Measurements from ENCODE around the gene SPDYE3. TPM values are rescaled to one million over a fixed set of nuclear protein-coding genes. Genes with fewer than 3 reads are reported as not detected.
A peak's percentile ranks its signal among the peaks of the same experiment; 100 is the strongest.

SPDYE3 gene
- total and polyA plus RNA-seq, 7 donors: 0.16 TPM; not detected in 6

DNA sequence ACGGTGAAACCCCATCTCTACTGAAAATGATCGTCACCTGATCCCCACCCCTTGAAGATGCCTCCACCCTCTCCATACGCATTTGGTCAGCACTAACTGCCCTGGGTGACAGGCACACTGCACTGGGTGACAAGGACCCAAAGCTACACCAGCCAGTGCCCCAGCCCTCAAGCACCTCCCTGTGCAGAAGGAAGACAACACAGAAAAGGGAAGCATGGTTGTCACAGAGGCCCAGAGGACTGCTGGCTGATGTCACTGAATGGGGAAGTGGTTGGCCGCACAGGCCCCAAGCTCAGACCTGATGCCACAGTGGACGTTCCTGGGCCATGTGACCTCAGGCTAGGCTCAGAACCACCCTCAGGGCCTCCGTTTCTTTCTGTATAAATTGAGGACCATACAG lies 61.6 kb downstream of the SPDYE3 start:
- TF ChIP-seq POLR2AphosphoS5 (IDR thresholded peaks at IDR 0.05) (peak in 3 of 4 donors; percentile 8 to 28 (median 23)), EP300 (IDR thresholded peaks at IDR 0.05) (no peak), POLR2A (IDR thresholded peaks at IDR 0.05) (no peak)
- TF ChIP-seq, protein P1, sequence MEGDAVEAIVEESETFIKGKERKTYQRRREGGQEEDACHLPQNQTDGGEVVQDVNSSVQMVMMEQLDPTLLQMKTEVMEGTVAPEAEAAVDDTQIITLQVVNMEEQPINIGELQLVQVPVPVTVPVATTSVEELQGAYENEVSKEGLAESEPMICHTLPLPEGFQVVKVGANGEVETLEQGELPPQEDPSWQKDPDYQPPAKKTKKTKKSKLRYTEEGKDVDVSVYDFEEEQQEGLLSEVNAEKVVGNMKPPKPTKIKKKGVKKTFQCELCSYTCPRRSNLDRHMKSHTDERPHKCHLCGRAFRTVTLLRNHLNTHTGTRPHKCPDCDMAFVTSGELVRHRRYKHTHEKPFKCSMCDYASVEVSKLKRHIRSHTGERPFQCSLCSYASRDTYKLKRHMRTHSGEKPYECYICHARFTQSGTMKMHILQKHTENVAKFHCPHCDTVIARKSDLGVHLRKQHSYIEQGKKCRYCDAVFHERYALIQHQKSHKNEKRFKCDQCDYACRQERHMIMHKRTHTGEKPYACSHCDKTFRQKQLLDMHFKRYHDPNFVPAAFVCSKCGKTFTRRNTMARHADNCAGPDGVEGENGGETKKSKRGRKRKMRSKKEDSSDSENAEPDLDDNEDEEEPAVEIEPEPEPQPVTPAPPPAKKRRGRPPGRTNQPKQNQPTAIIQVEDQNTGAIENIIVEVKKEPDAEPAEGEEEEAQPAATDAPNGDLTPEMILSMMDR (IDR thresholded peaks at IDR 0.05): no peak
- intact Hi-C loops (cut with DNase I): no loop called here
- Histone ChIP-seq H3K27me3 (no peaks in the 10 kb centered on the region), H3K27ac (peak overlapping the region in 3 of 4 donors; percentile 34 to 65 (median 50)), H3K9me3 (no peaks in the 10 kb centered on the region), H3K36me3 (peaks cover 0 to 15% (median 0%) of the 10 kb centered on the region in 4 donors), H3K4me3 (no peak overlapping the region), H3K4me1 (peaks cover 0 to 14% (median 4%) of the 10 kb centered on the region in 4 donors)
- DNase-seq: peak; percentile 83
- WGBS, 2 donors: 47 to 65% methylated on average over 6 of the region's 6 CpGs

DNA sequence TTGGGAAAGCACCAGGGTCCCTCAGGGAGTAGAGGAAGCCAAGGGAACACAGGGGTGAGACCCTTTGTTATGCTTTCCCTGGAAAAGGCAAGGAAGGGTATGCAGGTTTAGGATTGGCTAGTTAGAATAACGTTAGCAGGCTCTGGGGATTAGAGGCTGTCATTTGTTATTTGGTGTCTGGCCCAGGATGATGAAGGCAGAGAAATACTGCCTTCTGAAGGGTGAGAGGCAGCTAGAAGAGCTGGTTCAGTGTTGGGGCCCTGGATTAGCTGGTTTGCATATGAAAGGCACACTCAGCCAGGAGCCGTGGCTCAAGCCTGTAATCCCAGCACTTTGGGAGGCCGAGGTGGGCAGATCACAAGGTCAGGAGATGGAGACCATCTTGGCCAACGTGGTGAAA lies 62.8 kb downstream of the SPDYE3 start:
- H3K27me3 ChIP-seq: no peaks in the 10 kb centered on the region
- intact Hi-C loops (cut with DNase I): no loop called here
- DNase-seq: no peak
- peaks cover 0 to 15% (median 0%) of the 10 kb centered on the region in 4 donors for H3K36me3 ChIP-seq
- peak overlapping the region in 2 of 4 donors; percentile 17 to 50 for H3K27ac ChIP-seq
- H3K4me3 ChIP-seq: no peak overlapping the region
- TF ChIP-seq POLR2AphosphoS5 (IDR thresholded peaks at IDR 0.05): peak in 1 of 4 donors; percentile 35
- TF ChIP-seq, protein P1 (IDR thresholded peaks at IDR 0.05): no peak
- no peak for TF ChIP-seq POLR2A (IDR thresholded peaks at IDR 0.05)
- H3K4me1 ChIP-seq: peaks cover 0 to 14% (median 4%) of the 10 kb centered on the region in 4 donors
- WGBS, 2 donors: 54 to 70% methylated on average over 4 of the region's 4 CpGs
- H3K9me3 ChIP-seq: no peaks in the 10 kb centered on the region

DNA sequence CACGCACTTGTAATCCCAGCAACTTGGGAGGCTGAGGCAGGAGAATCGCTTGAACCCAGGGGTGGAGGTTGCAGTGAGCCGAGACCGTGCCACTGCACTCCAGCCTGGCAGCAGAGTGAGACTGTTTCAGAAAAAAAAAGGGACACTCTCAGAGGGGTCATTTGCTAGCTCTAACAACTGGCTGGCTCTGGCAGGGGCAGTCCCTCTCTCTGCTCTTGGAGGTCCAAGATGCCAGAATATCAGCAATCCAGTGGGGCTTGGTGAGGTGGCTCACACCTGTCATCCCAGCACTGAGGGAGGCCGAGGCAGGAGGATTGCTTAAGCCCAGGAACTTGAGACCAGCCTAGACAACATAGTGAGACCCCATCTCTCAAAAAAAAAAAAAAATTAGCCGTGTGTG lies 63.2 kb downstream of the SPDYE3 start:
- no peak for TF ChIP-seq EP300 (IDR thresholded peaks at IDR 0.05)
- no peak for TF ChIP-seq POLR2A (IDR thresholded peaks at IDR 0.05)
- TF ChIP-seq, protein P1 (IDR thresholded peaks at IDR 0.05): no peak
- no peak for TF ChIP-seq POLR2AphosphoS5 (IDR thresholded peaks at IDR 0.05)
- WGBS, 2 donors: 74 to 94% methylated on average over 6 of the region's 6 CpGs
- no peak for DNase-seq
- Histone ChIP-seq H3K4me1 (peaks cover 0 to 14% (median 4%) of the 10 kb centered on the region in 4 donors), H3K36me3 (peaks cover 0 to 15% (median 0%) of the 10 kb centered on the region in 4 donors), H3K27me3 (no peaks in the 10 kb centered on the region), H3K27ac (no peak overlapping the region), H3K9me3 (no peaks in the 10 kb centered on the region), H3K4me3 (no peak overlapping the region)
- intact Hi-C loops (cut with DNase I): no loop called here

GRCh38 chr7:100371561-100372171 lies 64.2 kb downstream of the SPDYE3 start:
- H3K36me3 ChIP-seq: peaks cover 0 to 15% (median 0%) of the 10 kb centered on the region in 4 donors
- 72 to 80% methylated on average over 7 of the region's 7 CpGs for WGBS, 2 donors
- TF ChIP-seq, protein P1 (IDR thresholded peaks at IDR 0.05): no peak
- no peak for TF ChIP-seq POLR2AphosphoS5 (IDR thresholded peaks at IDR 0.05)
- no peak for TF ChIP-seq POLR2A (IDR thresholded peaks at IDR 0.05)
- TF ChIP-seq EP300 (IDR thresholded peaks at IDR 0.05): no peak
- H3K4me3 ChIP-seq: no peak overlapping the region
- H3K9me3 ChIP-seq: no peaks in the 10 kb centered on the region
- no peaks in the 10 kb centered on the region for H3K27me3 ChIP-seq
- DNase-seq: no peak
- H3K27ac ChIP-seq: peak overlapping the region in 1 of 4 donors; percentile 12
- intact Hi-C loops (cut with DNase I): no loop called here
- peaks cover 0 to 14% (median 4%) of the 10 kb centered on the region in 4 donors for H3K4me1 ChIP-seq

Small RNAs within 50 kb of the gene (small RNA-seq; reads per million reads assigned to genes)
- 0 reads per million in 3 donors for gene RF00019

Other genes with a start within 250 kb of the SPDYE3 start
- gene ZNF3, start 226.0 kb upstream of the SPDYE3 start, total RNA-seq: 10 to 100 TPM; 17.9 to 28.0 (median 22.6) TPM
- 10 to 100 TPM; 17.1 to 19.2 (median 18.8) TPM for gene ZNF3, start 226.0 kb upstream of the SPDYE3 start, polyA plus RNA-seq
- gene COPS6, start 218.7 kb upstream of the SPDYE3 start, total RNA-seq: 10 to 100 TPM; 58.4 to 87.4 (median 68.4) TPM
- gene COPS6, start 218.7 kb upstream of the SPDYE3 start, polyA plus RNA-seq: 10 to 100 TPM; 80.2 to 91.3 (median 87.1) TPM
- 10 to 100 TPM; 30.7 to 43.6 (median 37.4) TPM for gene MCM7, start 206.3 kb upstream of the SPDYE3 start, total RNA-seq
- 10 to 100 TPM; 29.6 to 99.3 (median 32.4) TPM for gene MCM7, start 206.3 kb upstream of the SPDYE3 start, polyA plus RNA-seq
- gene AP4M1, start 206.1 kb upstream of the SPDYE3 start, total RNA-seq: 10 to 100 TPM; 18.1 to 26.6 (median 20.8) TPM
- 10 to 100 TPM; 14.6 to 17.3 (median 16.2) TPM for gene AP4M1, start 206.1 kb upstream of the SPDYE3 start, polyA plus RNA-seq
- gene TAF6, start 188.3 kb upstream of the SPDYE3 start, total RNA-seq: 10 to 100 TPM; 56.6 to 87.8 (median 65.2) TPM
- gene TAF6, start 188.3 kb upstream of the SPDYE3 start, polyA plus RNA-seq: 10 to 100 TPM; 18.0 to 37.8 (median 18.7) TPM
- gene CNPY4, start 188.1 kb upstream of the SPDYE3 start, total RNA-seq: 10 to 100 TPM; 13.9 to 26.6 (median 15.5) TPM
- 10 to 100 TPM in 1 of 3 donors, 1 to 10 TPM in 2; 4.4 to 14.2 (median 5.4) TPM for gene CNPY4, start 188.1 kb upstream of the SPDYE3 start, polyA plus RNA-seq
- gene MBLAC1, start 180.7 kb upstream of the SPDYE3 start, total RNA-seq: 1 to 10 TPM; 2.5 to 5.8 (median 4.3) TPM
- gene MBLAC1, start 180.7 kb upstream of the SPDYE3 start, polyA plus RNA-seq: 1 to 10 TPM; 1.6 to 4.2 (median 2.6) TPM
- 100 to 1,000 TPM; 222 to 309 (median 264) TPM for gene LAMTOR4, start 158.8 kb upstream of the SPDYE3 start, total RNA-seq
- 100 to 1,000 TPM; 409 to 626 (median 469) TPM for gene LAMTOR4, start 158.8 kb upstream of the SPDYE3 start, polyA plus RNA-seq
- gene TRAPPC14, start 149.0 kb upstream of the SPDYE3 start, total RNA-seq: 10 to 100 TPM in 1 of 4 donors, 1 to 10 TPM in 3; 3.9 to 11.6 (median 6.3) TPM
- 10 to 100 TPM; 14.4 to 39.3 (median 15.3) TPM for gene TRAPPC14, start 149.0 kb upstream of the SPDYE3 start, polyA plus RNA-seq
- 1 to 10 TPM; 1.2 to 6.4 (median 3.1) TPM for gene GAL3ST4, start 139.1 kb upstream of the SPDYE3 start, total RNA-seq
- 1 to 10 TPM; 1.2 to 6.2 (median 3.9) TPM for gene GAL3ST4, start 139.1 kb upstream of the SPDYE3 start, polyA plus RNA-seq
- 1 to 10 TPM in 1 of 4 donors, under 1 TPM in 3; 0.41 to 1.7 (median 0.60) TPM for gene GPC2, start 130.3 kb upstream of the SPDYE3 start, total RNA-seq
- 1 to 10 TPM in 1 of 3 donors, not detected in 2; 5.3 TPM for gene GPC2, start 130.3 kb upstream of the SPDYE3 start, polyA plus RNA-seq
- gene STAG3, start 129.8 kb upstream of the SPDYE3 start, total RNA-seq: under 1 TPM in 2 of 4 donors, not detected in 2; 0.14 to 0.36 TPM
- gene STAG3, start 129.8 kb upstream of the SPDYE3 start, polyA plus RNA-seq: 10 to 100 TPM in 1 of 3 donors, 1 to 10 TPM in 1, under 1 TPM in 1; 0.92 to 32.6 (median 3.6) TPM
- under 1 TPM in 3 of 4 donors, not detected in 1; 0.16 to 0.95 (median 0.36) TPM for gene PVRIG, start 87.8 kb upstream of the SPDYE3 start, total RNA-seq
- gene PVRIG, start 87.8 kb upstream of the SPDYE3 start, polyA plus RNA-seq: 10 to 100 TPM in 1 of 3 donors, under 1 TPM in 1, not detected in 1; 0.60 to 12.0 TPM
- gene PILRB, start 50.4 kb downstream of the SPDYE3 start, total RNA-seq: 10 to 100 TPM; 25.3 to 56.2 (median 44.4) TPM
- 10 to 100 TPM in 1 of 3 donors, 1 to 10 TPM in 2; 4.9 to 65.6 (median 7.2) TPM for gene PILRB, start 50.4 kb downstream of the SPDYE3 start, polyA plus RNA-seq
- gene PILRA, start 65.8 kb downstream of the SPDYE3 start, total RNA-seq: 10 to 100 TPM in 1 of 4 donors, 1 to 10 TPM in 3; 5.0 to 10.0 (median 5.9) TPM
- 1 to 10 TPM; 5.4 to 6.9 (median 5.5) TPM for gene PILRA, start 65.8 kb downstream of the SPDYE3 start, polyA plus RNA-seq
- gene ZCWPW1, start 121.0 kb downstream of the SPDYE3 start, total RNA-seq: 1 to 10 TPM; 3.8 to 9.4 (median 6.2) TPM
- gene ZCWPW1, start 121.0 kb downstream of the SPDYE3 start, polyA plus RNA-seq: 1 to 10 TPM; 1.2 to 6.2 (median 5.4) TPM
- gene MEPCE, start 122.1 kb downstream of the SPDYE3 start, total RNA-seq: 10 to 100 TPM; 20.0 to 29.7 (median 25.5) TPM
- gene MEPCE, start 122.1 kb downstream of the SPDYE3 start, polyA plus RNA-seq: 10 to 100 TPM; 18.0 to 32.1 (median 19.7) TPM
- gene PPP1R35, start 128.8 kb downstream of the SPDYE3 start, total RNA-seq: 10 to 100 TPM; 17.4 to 42.6 (median 35.2) TPM
- 10 to 100 TPM; 28.2 to 45.5 (median 31.4) TPM for gene PPP1R35, start 128.8 kb downstream of the SPDYE3 start, polyA plus RNA-seq
- under 1 TPM in 1 of 4 donors, not detected in 3; 0.95 TPM for gene SPACDR, start 156.6 kb downstream of the SPDYE3 start, total RNA-seq
- under 1 TPM in 1 of 3 donors, not detected in 2; 0.63 TPM for gene SPACDR, start 156.6 kb downstream of the SPDYE3 start, polyA plus RNA-seq
- gene TSC22D4, start 171.5 kb downstream of the SPDYE3 start, total RNA-seq: 10 to 100 TPM; 24.4 to 31.6 (median 28.5) TPM
- 10 to 100 TPM; 46.8 to 53.5 (median 51.1) TPM for gene TSC22D4, start 171.5 kb downstream of the SPDYE3 start, polyA plus RNA-seq
- gene NYAP1, start 176.2 kb downstream of the SPDYE3 start, total RNA-seq: 1 to 10 TPM; 1.1 to 1.5 (median 1.4) TPM
- gene NYAP1, start 176.2 kb downstream of the SPDYE3 start, polyA plus RNA-seq: 1 to 10 TPM in 1 of 3 donors, under 1 TPM in 1, not detected in 1; 0.23 to 1.6 TPM
- gene AGFG2, start 231.5 kb downstream of the SPDYE3 start, total RNA-seq: 10 to 100 TPM; 17.5 to 32.7 (median 20.2) TPM
- 10 to 100 TPM; 28.8 to 33.0 (median 30.7) TPM for gene AGFG2, start 231.5 kb downstream of the SPDYE3 start, polyA plus RNA-seq

Data from sigmoid colon (tissue), 7 donors.